HUES6 (cell line): ENCODE measurements around the gene AFAP1.

ENCODE experiments used
- H3K27ac ChIP-seq: 2 replicates; pipeline ENCODE4 v1.7.0; 2013; ENCODE audit warnings: low read depth, mild to moderate bottlenecking, low read length, inconsistent platforms
- H3K27me3 ChIP-seq: 2 replicates; pipeline ENCODE4 v1.6.1; 2013; ENCODE audit warnings: low read length; ENCODE audit not compliant: control insufficient read depth, insufficient read depth
- H3K36me3 ChIP-seq: 2 replicates; pipeline ENCODE4 v1.6.1; 2013; ENCODE audit warnings: low read length; ENCODE audit not compliant: control insufficient read depth, insufficient read depth
- H3K4me1 ChIP-seq: 2 replicates; pipeline ENCODE4 v1.6.1; 2013; ENCODE audit warnings: low read length; ENCODE audit not compliant: control insufficient read depth, insufficient read depth
- H3K4me3 ChIP-seq: 2 replicates; pipeline ENCODE4 v1.5.1; 2013; ENCODE audit warnings: low read depth, low read length
- H3K9ac ChIP-seq: one replicate; pipeline ENCODE4 v1.6.1; 2013; ENCODE audit warnings: mild to moderate bottlenecking, low read length
- H3K9me3 ChIP-seq: 2 replicates; pipeline ENCODE4 v1.6.1; 2013; ENCODE audit warnings: low read depth, low read length; ENCODE audit not compliant: control insufficient read depth, insufficient read depth

The AFAP1 gene

GRCh38 chr4:7979652-7979968, 39.9 kb upstream of the AFAP1 start:
- no peaks in the 10 kb centered on the region for H3K27me3 ChIP-seq
- H3K4me3 ChIP-seq, result peak overlapping the region; percentile 10; the same call in 1 of the 2 replicates
- peak overlapping the region; percentile 72 for H3K9ac ChIP-seq
- H3K36me3 ChIP-seq, result no peaks in the 10 kb centered on the region
- H3K4me1 ChIP-seq, result peaks cover 28% of the 10 kb centered on the region
- H3K27ac ChIP-seq, result peak overlapping the region; percentile 94
- no peaks in the 10 kb centered on the region for H3K9me3 ChIP-seq

- Histone ChIP-seq H3K36me3 (no peaks in the 10 kb centered on the region), H3K4me3 (peak overlapping the region; percentile 10; the same call in 1 of the 2 replicates), H3K4me1 (peaks cover 23% of the 10 kb centered on the region), H3K9me3 (no peaks in the 10 kb centered on the region), H3K27ac (peak overlapping the region; percentile 94; the same call in 1 of the 2 replicates), H3K27me3 (no peaks in the 10 kb centered on the region), H3K9ac (peak overlapping the region; percentile 72)
Observed at GRCh38 chr4:7978907-7979651, 39.4 kb upstream of the AFAP1 start.

- Histone ChIP-seq H3K4me3 (peak overlapping the region; percentile 1; the same call in 1 of the 2 replicates), H3K9ac (peak overlapping the region; percentile 72)
Observed at GRCh38 chr4:7978489-7978888, 38.8 kb upstream of the AFAP1 start.

DNA sequence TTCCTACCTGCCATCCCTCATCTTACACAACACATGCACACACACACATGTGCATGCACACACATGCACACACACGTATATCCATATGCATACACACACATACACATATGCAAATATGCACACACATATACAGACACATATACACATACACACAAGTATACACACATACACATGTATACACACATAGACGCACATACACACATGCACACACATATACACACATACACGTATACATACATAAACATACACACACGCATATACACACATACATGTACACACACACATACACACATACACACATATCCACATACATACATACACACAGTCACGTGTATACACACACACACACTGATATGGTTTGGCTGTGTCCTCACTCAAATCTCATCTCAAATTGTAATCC, 37.0 kb upstream of the AFAP1 start:
- Histone ChIP-seq H3K27me3 (no peaks in the 10 kb centered on the region), H3K27ac (no peak overlapping the region), H3K36me3 (no peaks in the 10 kb centered on the region), H3K4me1 (peaks cover 37% of the 10 kb centered on the region), H3K4me3 (no peak overlapping the region), H3K9ac (no peak overlapping the region), H3K9me3 (no peaks in the 10 kb centered on the region)

More at GRCh38 chr4:7978489-7978888, 38.8 kb upstream of the AFAP1 start:
- peaks cover 25% of the 10 kb centered on the region for H3K4me1 ChIP-seq
- no peaks in the 10 kb centered on the region for H3K9me3 ChIP-seq
- H3K27ac ChIP-seq, result peak overlapping the region; percentile 94; the same call in 1 of the 2 replicates
- H3K36me3 ChIP-seq, result no peaks in the 10 kb centered on the region
- H3K27me3 ChIP-seq, result no peaks in the 10 kb centered on the region

DNA sequence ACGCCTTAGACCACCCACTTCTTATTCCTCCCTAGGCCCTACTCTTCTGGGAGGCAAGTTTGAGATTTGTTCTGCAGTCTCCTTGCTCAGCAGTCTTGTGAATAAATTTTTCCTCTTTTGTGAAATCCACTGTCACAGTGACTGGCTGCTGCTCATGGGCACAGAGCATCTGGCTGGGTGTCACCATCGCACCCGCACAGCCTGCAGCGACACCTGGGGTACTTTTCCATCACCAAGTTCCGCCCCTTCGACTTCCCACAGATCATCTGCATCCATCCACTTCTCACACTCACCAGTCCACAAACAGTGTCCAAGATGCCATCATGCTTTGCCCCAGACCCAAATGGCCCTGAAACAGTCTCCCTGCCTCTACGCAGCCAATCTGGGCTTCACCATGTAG, 36.4 kb upstream of the AFAP1 start:
- no peak overlapping the region for H3K27ac ChIP-seq
- no peak overlapping the region for H3K4me3 ChIP-seq
- H3K4me1 ChIP-seq, result peaks cover 43% of the 10 kb centered on the region
- H3K36me3 ChIP-seq, result no peaks in the 10 kb centered on the region
- no peak overlapping the region for H3K9ac ChIP-seq
- H3K9me3 ChIP-seq, result no peaks in the 10 kb centered on the region
- H3K27me3 ChIP-seq, result no peaks in the 10 kb centered on the region

DNA sequence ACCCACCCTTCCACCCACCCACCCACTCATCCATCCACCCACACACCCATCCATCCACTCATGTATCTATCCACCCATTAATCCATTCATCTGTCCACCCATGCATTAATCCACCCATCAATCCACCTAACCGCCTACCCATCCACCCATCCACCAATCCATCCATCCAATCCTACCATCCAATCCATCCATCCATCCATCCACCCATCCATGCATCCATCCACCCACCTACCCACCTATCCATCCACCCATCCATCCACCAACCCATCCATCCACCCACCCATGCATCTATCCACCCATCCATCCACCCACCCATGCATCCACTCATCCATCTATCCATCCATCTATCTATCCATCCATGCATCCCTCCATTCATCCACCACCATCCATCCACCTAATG, 34.8 kb upstream of the AFAP1 start:
- H3K27me3 ChIP-seq, result no peaks in the 10 kb centered on the region
- H3K9me3 ChIP-seq, result no peaks in the 10 kb centered on the region
- no peak overlapping the region for H3K27ac ChIP-seq
- H3K4me3 ChIP-seq, result no peak overlapping the region
- no peaks in the 10 kb centered on the region for H3K36me3 ChIP-seq
- H3K4me1 ChIP-seq, result peaks cover 51% of the 10 kb centered on the region
- no peak overlapping the region for H3K9ac ChIP-seq

DNA sequence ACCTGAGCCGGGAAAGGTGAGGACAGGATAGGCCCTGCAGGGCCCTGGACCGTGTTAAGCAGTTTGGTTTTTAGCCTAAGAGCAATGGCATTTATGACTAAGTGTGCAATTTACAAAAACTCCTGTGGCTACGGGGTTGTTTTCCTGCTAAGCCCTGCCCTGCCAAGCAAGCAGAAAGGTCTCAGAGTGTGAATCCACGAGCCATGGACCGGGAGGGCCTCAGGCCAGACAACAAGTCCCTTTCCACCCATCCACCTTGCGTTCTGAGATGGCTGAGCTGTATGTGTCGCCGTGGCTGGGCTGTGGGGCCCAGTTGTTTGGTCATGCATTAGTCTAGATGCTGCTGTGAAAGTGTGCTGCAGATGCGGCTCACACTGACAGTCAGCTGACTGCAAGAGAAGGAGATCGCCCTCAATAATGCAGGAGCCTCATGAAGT, 33.9 kb upstream of the AFAP1 start:
- Histone ChIP-seq H3K4me3 (no peak overlapping the region), H3K27me3 (no peaks in the 10 kb centered on the region), H3K4me1 (peaks cover 45% of the 10 kb centered on the region), H3K27ac (no peak overlapping the region), H3K9ac (no peak overlapping the region), H3K36me3 (no peaks in the 10 kb centered on the region), H3K9me3 (no peaks in the 10 kb centered on the region)

DNA sequence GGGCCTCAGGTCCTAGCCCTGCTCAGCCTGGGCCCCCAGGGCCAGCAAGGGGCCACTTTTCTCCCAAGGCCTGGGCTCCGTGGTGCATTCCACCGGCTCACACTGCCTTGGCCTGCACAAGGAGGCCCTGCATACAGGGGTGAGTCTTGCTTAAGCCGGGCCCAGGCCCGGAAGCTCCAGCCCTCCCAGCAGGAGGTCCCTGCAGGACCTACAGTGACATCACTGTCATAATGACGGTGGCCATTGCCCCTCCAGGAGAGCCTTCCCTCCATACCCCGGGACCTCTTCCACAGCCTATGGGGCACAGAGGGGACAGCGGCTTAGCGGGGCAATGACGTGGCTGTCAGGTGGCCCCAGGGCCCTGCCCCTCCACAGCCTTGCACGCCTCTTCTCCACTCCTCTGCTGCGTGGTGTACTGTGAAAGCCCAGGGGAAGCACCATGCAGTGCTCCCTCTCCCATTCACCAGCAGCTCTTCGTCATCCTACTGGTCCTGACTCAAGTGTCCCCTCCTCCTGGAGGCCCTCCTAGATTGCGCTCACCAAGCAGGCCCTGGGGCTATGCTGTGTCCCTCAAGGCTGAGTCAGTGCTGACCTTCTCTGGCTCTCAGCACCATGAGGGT, 32.3 kb upstream of the AFAP1 start:
- no peaks in the 10 kb centered on the region for H3K27me3 ChIP-seq
- H3K9me3 ChIP-seq, result no peaks in the 10 kb centered on the region
- H3K27ac ChIP-seq, result peak overlapping the region; percentile 27; the same call in 1 of the 2 replicates
- H3K36me3 ChIP-seq, result no peaks in the 10 kb centered on the region
- H3K4me1 ChIP-seq, result peaks cover 45% of the 10 kb centered on the region
- no peak overlapping the region for H3K4me3 ChIP-seq
- H3K9ac ChIP-seq, result peak overlapping the region; percentile 67

DNA sequence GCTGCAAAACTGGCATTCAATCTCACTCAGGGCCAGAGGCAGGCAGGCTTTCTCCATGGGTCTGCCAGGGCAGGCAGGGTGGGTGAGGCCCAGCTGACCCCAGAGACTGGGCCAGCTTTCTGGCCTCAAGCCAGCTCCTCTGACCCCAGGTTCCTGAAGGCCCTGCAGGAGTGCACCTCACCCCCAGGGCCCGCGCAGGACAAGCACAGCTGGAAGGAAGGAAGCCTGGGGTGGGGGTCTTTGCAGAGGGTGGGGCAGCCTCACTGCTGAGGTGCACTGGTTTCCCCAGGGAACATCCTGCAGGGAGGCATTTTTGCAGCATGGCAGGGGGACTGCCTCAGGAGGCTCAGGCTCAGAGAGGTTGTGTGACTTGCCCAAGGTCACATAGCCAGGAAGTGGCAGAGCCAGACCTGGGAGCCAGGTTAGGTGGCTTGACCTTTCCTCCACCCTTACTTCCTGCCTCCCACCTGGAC, 31.5 kb upstream of the AFAP1 start:
- no peak overlapping the region for H3K4me3 ChIP-seq
- H3K4me1 ChIP-seq, result peaks cover 45% of the 10 kb centered on the region
- H3K36me3 ChIP-seq, result no peaks in the 10 kb centered on the region
- H3K9ac ChIP-seq, result peak overlapping the region; percentile 43
- no peaks in the 10 kb centered on the region for H3K27me3 ChIP-seq
- no peaks in the 10 kb centered on the region for H3K9me3 ChIP-seq
- peak overlapping the region; percentile 27; the same call in 1 of the 2 replicates for H3K27ac ChIP-seq

GRCh38 chr4:7970361-7970946, 30.8 kb upstream of the AFAP1 start:
- no peaks in the 10 kb centered on the region for H3K9me3 ChIP-seq
- no peaks in the 10 kb centered on the region for H3K36me3 ChIP-seq
- no peaks in the 10 kb centered on the region for H3K27me3 ChIP-seq
- peak overlapping the region; percentile 55 for H3K9ac ChIP-seq
- peaks cover 45% of the 10 kb centered on the region for H3K4me1 ChIP-seq
- no peak overlapping the region for H3K4me3 ChIP-seq
- H3K27ac ChIP-seq, result no peak overlapping the region; the same call in 1 of the 2 replicates
